HCT116 (cell line): Measurements from ENCODE around the gene CA12. TPM values are rescaled to one million over a fixed set of nuclear protein-coding genes. Genes with fewer than 3 reads are reported as not detected.

ENCODE experiments used
- ATAC-seq: fragments of 200-7000 bp; cut with Tn5 transposase; 2 replicates; pipeline ENCODE4 v1.9.1; 2020; ENCODE audit warnings: mild to moderate bottlenecking, moderate library complexity
- BruUV-seq: library from RNA; stranded (reverse); fragments of 400-500 nt; replicated peaks from 2 replicates; lab custom pipeline; 2021; lab: Mats Ljungman, UMichigan
- CTCF ChIA-PET: fragments of 300-600 bp; sonication (Branson Sonifier 250); formaldehyde crosslinking; loops from one replicate; lab custom pipeline; 2021; ENCODE audit warnings: antibody characterized with exemption; lab: Charles Lee
- POLR2A ChIA-PET: fragments of 300-600, 350-600 bp; sonication (Branson Sonifier 250); formaldehyde crosslinking; loops from one replicate; lab custom pipeline; 2021; ENCODE audit warnings: antibody characterized with exemption; lab: Charles Lee
- RAD21 ChIA-PET, 2 experiments: fragments of 300-600 bp; sonication (Branson Sonifier 250); formaldehyde crosslinking; loops; one replicate each; lab custom pipeline; 2023; ENCODE audit warnings: low total read pairs in 2 of 2; ENCODE audit not compliant: uncharacterized antibody in 2 of 2, unreplicated experiment in 2 of 2, low non-redundant PET in 1 of 2; lab: Charles Lee
- DNase-seq: peaks from one replicate; pipeline ENCODE4 v3.0.0-alpha.2; 2010; ENCODE audit warnings: low read depth, low spot score
- H2AFZ ChIP-seq: fragments of 200-600 bp; shearing (Covaris generic), sonication (generic); 2 replicates; pipeline ENCODE4 v1.6.1; 2017; ENCODE audit warnings: low read depth, mixed run types, mixed read lengths, antibody characterized with exemption, low read length; ENCODE audit not compliant: poor library complexity, severe bottlenecking
- H3K27ac ChIP-seq: 2 replicates; pipeline ENCODE4 v1.5.1; 2012; ENCODE audit warnings: low read depth, low read length
- H3K27me3 ChIP-seq: fragments of 200-600 bp; sonication (generic); 2 replicates; pipeline ENCODE4 v1.6.1; 2016; ENCODE audit warnings: mixed run types, low read length, mixed read lengths; ENCODE audit not compliant: insufficient read depth
- H3K36me3 ChIP-seq, 2 experiments: fragments of 200-500 bp in 1 of 2; fragments of 200-600 bp in 1 of 2; sonication (Bioruptor generic) in 1 of 2; sonication (generic) in 1 of 2; 2 replicates each; pipeline versions ENCODE4 v1.5.1 to v1.6.1; 2014 to 2016; ENCODE audit warnings: low read length in 2 of 2, inconsistent platforms in 1 of 2, mixed read lengths in 1 of 2, mixed run types in 1 of 2; ENCODE audit not compliant: insufficient read depth in 2 of 2, control insufficient read depth in 1 of 2
- H3K4me1 ChIP-seq, 2 experiments: fragments of 200-600 bp in 1 of 2; sonication (generic) in 1 of 2; 2 replicates each; pipeline versions ENCODE4 v1.5.1 to v1.6.1; 2012 to 2017; ENCODE audit warnings: low read length in 2 of 2, inconsistent platforms in 1 of 2, mild to moderate bottlenecking in 1 of 2, mixed read lengths in 1 of 2, mixed run types in 1 of 2, moderate library complexity in 1 of 2; ENCODE audit not compliant: insufficient read depth in 2 of 2, control insufficient read depth in 1 of 2
- H3K4me2 ChIP-seq: fragments of 200-600 bp; sonication (generic); 2 replicates; pipeline ENCODE4 v1.6.1; 2017; ENCODE audit warnings: mixed run types, low read length, mixed read lengths
- H3K4me3 ChIP-seq, 2 experiments: fragments of 200-600 bp in 1 of 2; sonication (generic) in 1 of 2; replicated peaks in 1 of 2; 2 replicates each; pipeline ENCODE4 v1.5.1; 2011 to 2016; ENCODE audit warnings: low read length in 2 of 2, control low read depth in 1 of 2, low read depth in 1 of 2, mild to moderate bottlenecking in 1 of 2, mixed read lengths in 1 of 2, mixed run types in 1 of 2
- H3K79me2 ChIP-seq: fragments of 200-600 bp; sonication (generic); 2 replicates; pipeline ENCODE4 v1.6.1; 2017; ENCODE audit warnings: mild to moderate bottlenecking, mixed run types, low read length, moderate library complexity, mixed read lengths; ENCODE audit not compliant: insufficient read depth
- H3K9ac ChIP-seq: fragments of 200-600 bp; sonication (generic); 2 replicates; pipeline ENCODE4 v1.6.1; 2016; ENCODE audit warnings: low read length, mixed read lengths
- H3K9me2 ChIP-seq: fragments of 200-600 bp; sonication (generic), shearing (Covaris generic); 2 replicates; pipeline ENCODE4 v1.6.1; 2017; ENCODE audit warnings: mixed run types, mild to moderate bottlenecking, moderate library complexity; ENCODE audit not compliant: insufficient read depth
- H3K9me3 ChIP-seq, 2 experiments: fragments of 200-500 bp in 1 of 2; fragments of 200-600 bp in 1 of 2; sonication (Bioruptor generic) in 1 of 2; sonication (generic) in 1 of 2; 2 replicates each; pipeline ENCODE4 v1.6.1; 2014 to 2017; ENCODE audit warnings: low read length in 2 of 2, mixed read lengths in 2 of 2, inconsistent platforms in 1 of 2, low read depth in 1 of 2, mild to moderate bottlenecking in 1 of 2, mixed run types in 1 of 2, moderate library complexity in 1 of 2; ENCODE audit not compliant: control insufficient read depth in 1 of 2, insufficient read depth in 1 of 2
- H4K20me1 ChIP-seq: fragments of 200-600 bp; sonication (generic), shearing (Covaris generic); 2 replicates; pipeline ENCODE4 v1.6.1; 2017; ENCODE audit warnings: mixed run types, mild to moderate bottlenecking, moderate library complexity; ENCODE audit not compliant: insufficient read depth
- ATF3 ChIP-seq: IDR thresholded peaks from 2 replicates; pipeline ENCODE4 v1.6.1; 2012
- CBX3 ChIP-seq: IDR thresholded peaks from 2 replicates; pipeline ENCODE4 v1.6.1; 2012; ENCODE audit warnings: low read depth
- CEBPB ChIP-seq: IDR thresholded peaks from 2 replicates; pipeline ENCODE4 v1.6.1; 2012; ENCODE audit warnings: low read depth
- EGR1 ChIP-seq: IDR thresholded peaks from 2 replicates; pipeline ENCODE4 v1.6.1; 2012; ENCODE audit warnings: low read depth
- ELF1 ChIP-seq: IDR thresholded peaks from 2 replicates; pipeline ENCODE4 v1.6.1; 2012; ENCODE audit warnings: low read depth, borderline replicate concordance
- EZH2 ChIP-seq: fragments of 200-600 bp; sonication (generic); IDR thresholded peaks from 2 replicates; pipeline ENCODE4 v1.6.1; 2017; ENCODE audit warnings: antibody characterized with exemption, mixed run types
- EZH2phosphoT487 ChIP-seq: fragments of 200-600 bp; IDR thresholded peaks from 2 replicates; pipeline ENCODE4 v1.6.1; 2018; ENCODE audit warnings: antibody characterized with exemption, borderline replicate concordance
- JUND ChIP-seq: IDR thresholded peaks from 2 replicates; pipeline ENCODE4 v1.6.1; 2012
- MAX ChIP-seq: IDR thresholded peaks from 2 replicates; pipeline ENCODE4 v1.6.1; 2012
- POLR2AphosphoS5 ChIP-seq: IDR thresholded peaks from 2 replicates; pipeline ENCODE4 v1.6.1; 2011; ENCODE audit warnings: mild to moderate bottlenecking, low read depth, low read length, moderate library complexity
- RAD21 ChIP-seq: IDR thresholded peaks from 2 replicates; pipeline ENCODE4 v1.6.1; 2012; ENCODE audit warnings: low read depth, mild to moderate bottlenecking
- REST ChIP-seq: IDR thresholded peaks from 2 replicates; pipeline ENCODE4 v1.6.1; 2012; ENCODE audit warnings: low read depth
- SIN3A ChIP-seq: IDR thresholded peaks from 2 replicates; pipeline ENCODE4 v1.6.1; 2012; ENCODE audit warnings: low read depth
- SRF ChIP-seq: IDR thresholded peaks from 2 replicates; pipeline ENCODE4 v1.6.1; 2012; ENCODE audit warnings: low read depth
- YY1 ChIP-seq: IDR thresholded peaks from 2 replicates; pipeline ENCODE4 v1.6.1; 2011; ENCODE audit warnings: low read length, low read depth, moderate library complexity, mild to moderate bottlenecking; ENCODE audit not compliant: insufficient replicate concordance; ENCODE audit errors: extremely low read depth
- ZFX ChIP-seq: fragments of 450-650 bp; IDR thresholded peaks from 2 replicates; pipeline ENCODE4 v1.6.1; 2017
- ZNF274 ChIP-seq: fragments of 200-500 bp; sonication (Bioruptor generic); IDR thresholded peaks from 2 replicates; pipeline ENCODE4 v1.6.1; 2014; ENCODE audit warnings: mild to moderate bottlenecking, low read depth, low read length, inconsistent platforms
- intact Hi-C: fragments of 100-400 bp; cut with micrococcal nuclease; formaldehyde crosslinking; loops from 2 replicates; pipeline ENCODE4 v1.10.0; 2022
- total RNA-seq: library from RNA; stranded (reverse); gene quantifications from one replicate; pipeline ENCODE4 v1.2.1, GENCODE V29; 2021; ENCODE audit not compliant: unreplicated experiment

The CA12 gene
- total RNA-seq, 1 experiment from 2014 or later = 1.8 TPM

GRCh38 chr15:63296195-63296594 lies 85.5 kb downstream of the CA12 start:
- peaks cover 0 to 7% of the 10 kb centered on the region in 2 experiments; a peak in 2 of 4 replicates for H3K4me1 ChIP-seq
- H3K4me3 ChIP-seq = no peak overlapping the region
- H3K79me2 ChIP-seq = no peaks in the 10 kb centered on the region
- H3K27me3 ChIP-seq = no peaks in the 10 kb centered on the region
- H3K9ac ChIP-seq = no peak overlapping the region
- no peak overlapping the region for H3K4me2 ChIP-seq
- ChIA-PET CTCF (no interaction called here), RAD21 (no interaction called here), POLR2A (no interaction called here)
- BruUV-seq = no TSS peak
- TF ChIP-seq MAX (no peak), YY1 (no peak), ZFX (no peak), POLR2AphosphoS5 (no peak), ATF3 (no peak), EZH2phosphoT487 (no peak), REST (no peak), EZH2 (no peak), CBX3 (no peak), SIN3A (no peak), ELF1 (no peak), CEBPB (no peak), JUND (no peak), SRF (no peak), EGR1 (no peak), ZNF274 (no peak), RAD21 (no peak)
- H3K36me3 ChIP-seq = no peaks in the 10 kb centered on the region
- no peak overlapping the region for H2AFZ ChIP-seq
- no peaks in the 10 kb centered on the region for H3K9me3 ChIP-seq
- H3K9me2 ChIP-seq = no peaks in the 10 kb centered on the region
- ATAC-seq = no peak
- no peaks in the 10 kb centered on the region for H4K20me1 ChIP-seq
- intact Hi-C loops = no loop called here
- H3K27ac ChIP-seq = no peak overlapping the region
- DNase-seq = no peak
